PC-9 (cell line): Measurements from ENCODE around the gene CIAPIN1. TPM values are rescaled to one million over a fixed set of nuclear protein-coding genes. Genes with fewer than 3 reads are reported as not detected.

Experiments
- Bru-seq: library from RNA; stranded (reverse); fragments of 400-500 nt; gene quantifications from one replicate; lab custom pipeline; 2021; lab: Mats Ljungman, UMichigan
- BruChase-seq, 2 experiments: library from RNA; stranded (reverse); fragments of 400-500 nt; gene quantifications; one replicate each; lab custom pipeline; 2021; lab: Mats Ljungman, UMichigan
- BruUV-seq: library from RNA; stranded (reverse); fragments of 400-500 nt; replicated peaks from 2 replicates; lab custom pipeline; 2021; lab: Mats Ljungman, UMichigan
- CTCF ChIA-PET: fragments of 300-600 bp; sonication (Branson Sonifier 250); formaldehyde crosslinking; loops from one replicate; lab custom pipeline; 2022; ENCODE audit warnings: antibody characterized with exemption; lab: Charles Lee
- POLR2A ChIA-PET: fragments of 300-600 bp; sonication (Branson Sonifier 250); formaldehyde crosslinking; loops from one replicate; lab custom pipeline; 2022; ENCODE audit warnings: antibody characterized with exemption; ENCODE audit not compliant: unreplicated experiment; lab: Charles Lee
- DNase-seq, 2 experiments: peaks; one replicate each; pipeline versions ENCODE4 v3.0.0 to v3.0.0-alpha.2; 2015 to 2022; ENCODE audit warnings: mixed read lengths in 1 of 2
- H2AFZ ChIP-seq: fragments of 200-600 bp; sonication (generic); 2 replicates; pipeline ENCODE4 v1.8.1; 2017; ENCODE audit warnings: antibody characterized with exemption
- H3F3A ChIP-seq: fragments of 200-600 bp; sonication (generic); 2 replicates; pipeline ENCODE4 v1.8.1; 2017; ENCODE audit warnings: antibody characterized with exemption, mild to moderate bottlenecking, low read depth; ENCODE audit not compliant: insufficient read depth
- H3K27ac ChIP-seq: fragments of 200-600 bp; sonication (generic); 2 replicates; pipeline ENCODE4 v1.6.1; 2016; ENCODE audit warnings: mixed run types
- H3K27me3 ChIP-seq: fragments of 200-600 bp; sonication (generic); 2 replicates; pipeline ENCODE4 v1.6.1; 2016; ENCODE audit warnings: low read depth, mixed run types; ENCODE audit not compliant: insufficient read depth
- H3K36me3 ChIP-seq: fragments of 200-600 bp; sonication (generic); 2 replicates; pipeline ENCODE4 v1.6.1; 2016; ENCODE audit warnings: low read depth, mixed run types
- H3K4me1 ChIP-seq: fragments of 200-600 bp; sonication (generic); replicated peaks from 2 replicates; pipeline ENCODE4 v1.6.1; 2016; ENCODE audit warnings: mixed run types; ENCODE audit not compliant: insufficient read depth
- H3K4me2 ChIP-seq: fragments of 200-600 bp; sonication (generic); 2 replicates; pipeline ENCODE4 v1.6.1; 2017; ENCODE audit warnings: mixed run types
- H3K4me3 ChIP-seq: fragments of 200-600 bp; sonication (generic); 2 replicates; pipeline ENCODE4 v1.6.1; 2016; ENCODE audit warnings: mixed run types
- H3K79me2 ChIP-seq: fragments of 200-600 bp; sonication (generic); 2 replicates; pipeline ENCODE4 v1.6.1; 2017; ENCODE audit warnings: low read depth, mixed run types
- H3K9me2 ChIP-seq: fragments of 200-600 bp; sonication (generic); 2 replicates; pipeline ENCODE4 v1.8.1; 2017; ENCODE audit warnings: mild to moderate bottlenecking; ENCODE audit not compliant: insufficient read depth
- H3K9me3 ChIP-seq: fragments of 200-600 bp; sonication (generic); 2 replicates; pipeline ENCODE4 v1.8.1; 2016; ENCODE audit warnings: low read depth; ENCODE audit not compliant: insufficient read depth
- H4K20me1 ChIP-seq: fragments of 200-600 bp; sonication (generic); 2 replicates; pipeline ENCODE4 v1.8.1; 2017; ENCODE audit not compliant: insufficient read depth
- EZH2 ChIP-seq: fragments of 200-600 bp; sonication (generic); IDR thresholded peaks from 2 replicates; pipeline ENCODE4 v1.8.0; 2017; ENCODE audit warnings: antibody characterized with exemption, low read depth
- intact Hi-C: fragments of 100-400 bp; cut with micrococcal nuclease; formaldehyde crosslinking; loops from one replicate; pipeline ENCODE4 v1.10.0; 2022; ENCODE audit not compliant: unreplicated experiment
- long read RNA-seq: library from polyadenylated mRNA; stranded (forward); transcript quantifications from one replicate; pipeline ENCODE4 v2.0.0, GENCODE V29; 2022
- total RNA-seq: library from RNA; stranded (reverse); gene quantifications from 2 replicates; pipeline ENCODE4 v1.2.3, GENCODE V29; 2021
- TF ChIP-seq, protein P1 (sequence below): fragments of 200-600 bp; sonication (generic); conservative IDR thresholded peaks from 2 replicates; pipeline ENCODE4 v1.6.1; 2017; ENCODE audit warnings: mixed run types, antibody characterized with exemption, mild to moderate bottlenecking, moderate library complexity

Gene CIAPIN1
- total RNA-seq: 51.4 and 56.4 TPM in 2 replicates
- Bru-seq, nascent RNA: percentile 78 among the genes with signal in this experiment
- BruChase-seq, experiment 1, labeled RNA remaining after a 2-hour chase: percentile 77 among the genes with signal in this experiment
- BruChase-seq, experiment 2, labeled RNA remaining after a 6-hour chase: percentile 86 among the genes with signal in this experiment
- long read RNA-seq, transcript CIAPIN1-209 (9 exons, 2,016 nt): minor isoform, 27 of 186 reads
- long read RNA-seq, transcript CIAPIN1-201 (9 exons, 2,182 nt): major isoform, 121 of 186 reads
- long read RNA-seq, partial matches to known transcripts: 20 of 186 reads
- long read RNA-seq, other reads (novel, unspliced or antisense): 14 of 186 reads

DNA sequence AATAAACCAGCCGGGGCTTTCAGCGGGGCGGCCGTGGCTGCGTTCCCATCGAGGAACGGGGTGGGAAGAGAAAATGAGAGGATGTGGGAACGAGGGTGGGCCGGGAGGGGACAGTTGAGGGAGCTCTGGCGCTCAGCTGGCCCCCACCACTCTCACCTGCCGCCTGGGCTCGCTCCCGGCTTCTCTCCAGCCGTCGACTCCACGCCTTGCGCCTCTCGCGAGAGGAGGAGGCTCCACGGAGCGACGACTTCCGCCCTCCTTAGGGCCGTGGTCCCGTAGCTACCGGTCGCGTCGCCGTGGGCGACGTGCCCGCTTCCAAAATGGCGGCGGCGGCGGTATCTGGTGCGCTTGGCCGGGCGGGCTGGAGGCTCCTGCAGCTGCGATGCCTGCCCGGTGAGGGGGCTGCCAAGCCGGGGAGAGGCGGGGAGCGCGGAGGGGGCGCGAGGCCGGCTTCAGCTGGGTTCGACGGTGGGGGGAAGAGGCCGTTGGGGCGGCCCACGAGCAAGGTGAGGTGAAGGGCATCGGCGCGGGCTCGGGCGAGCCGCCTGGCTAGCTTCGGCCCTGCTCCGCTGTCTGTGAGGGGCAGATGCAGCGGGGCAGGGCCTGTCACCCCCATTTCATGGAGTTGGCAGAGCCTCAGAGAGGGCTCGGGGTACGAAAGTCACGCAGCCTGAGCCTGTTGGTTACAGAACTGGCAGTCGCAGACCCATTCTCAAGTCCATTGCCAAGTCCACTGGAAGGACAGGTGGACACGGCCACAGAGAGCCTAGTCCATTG, at the start of gene CIAPIN1, which contains the start of gene COQ9:
Gene CIAPIN1 (minus strand): TSS at position 200 of the 777 bp plus-strand sequence. CDS start 6,457 bp downstream, outside the sequence.
Gene COQ9 (plus strand): TSS at position 294 of the 777 bp plus-strand sequence. CDS start 27 bp downstream, at position 321.
- Histone ChIP-seq H2AFZ (peak within 1 kb of the TSS; percentile 88), H3K9me2 (no peaks in the 10 kb centered on the region), H3K27ac (peak within 1 kb of the TSS; percentile 53), H3K9me3 (no peaks in the 10 kb centered on the region), H3K4me3 (peak within 1 kb of the TSS; percentile 87), H3K4me1 (peaks cover 14% of the 10 kb centered on the region), H3K79me2 (peaks cover 53% of the 10 kb centered on the region), H3F3A (no peaks in the 10 kb centered on the region), H4K20me1 (no peaks in the 10 kb centered on the region), H3K4me2 (peak within 1 kb of the TSS; percentile 88), H3K36me3 (peaks cover 8% of the 10 kb centered on the region; the same call in 1 of the 2 replicates), H3K27me3 (no peaks in the 10 kb centered on the region)
- POLR2A ChIA-PET: interaction anchor here (0.5 to 1.0 kb wide), 5 partner anchors 15 to 1288 kb away, joined by 3 to 6 read pairs (median 5); partner anchors contain the start of gene POLR2C
- CTCF ChIA-PET: interaction anchor here (0.9 kb wide), 1 partner anchor 15 kb away, joined by 4 read pairs; the partner anchor contains the start of gene POLR2C
- intact Hi-C loops: no loop called here
- no TSS peak for BruUV-seq
- no peak for TF ChIP-seq EZH2
- TF ChIP-seq, protein P1, sequence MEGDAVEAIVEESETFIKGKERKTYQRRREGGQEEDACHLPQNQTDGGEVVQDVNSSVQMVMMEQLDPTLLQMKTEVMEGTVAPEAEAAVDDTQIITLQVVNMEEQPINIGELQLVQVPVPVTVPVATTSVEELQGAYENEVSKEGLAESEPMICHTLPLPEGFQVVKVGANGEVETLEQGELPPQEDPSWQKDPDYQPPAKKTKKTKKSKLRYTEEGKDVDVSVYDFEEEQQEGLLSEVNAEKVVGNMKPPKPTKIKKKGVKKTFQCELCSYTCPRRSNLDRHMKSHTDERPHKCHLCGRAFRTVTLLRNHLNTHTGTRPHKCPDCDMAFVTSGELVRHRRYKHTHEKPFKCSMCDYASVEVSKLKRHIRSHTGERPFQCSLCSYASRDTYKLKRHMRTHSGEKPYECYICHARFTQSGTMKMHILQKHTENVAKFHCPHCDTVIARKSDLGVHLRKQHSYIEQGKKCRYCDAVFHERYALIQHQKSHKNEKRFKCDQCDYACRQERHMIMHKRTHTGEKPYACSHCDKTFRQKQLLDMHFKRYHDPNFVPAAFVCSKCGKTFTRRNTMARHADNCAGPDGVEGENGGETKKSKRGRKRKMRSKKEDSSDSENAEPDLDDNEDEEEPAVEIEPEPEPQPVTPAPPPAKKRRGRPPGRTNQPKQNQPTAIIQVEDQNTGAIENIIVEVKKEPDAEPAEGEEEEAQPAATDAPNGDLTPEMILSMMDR: no peak
- DNase-seq: peak; percentile 86 to 88

DNA sequence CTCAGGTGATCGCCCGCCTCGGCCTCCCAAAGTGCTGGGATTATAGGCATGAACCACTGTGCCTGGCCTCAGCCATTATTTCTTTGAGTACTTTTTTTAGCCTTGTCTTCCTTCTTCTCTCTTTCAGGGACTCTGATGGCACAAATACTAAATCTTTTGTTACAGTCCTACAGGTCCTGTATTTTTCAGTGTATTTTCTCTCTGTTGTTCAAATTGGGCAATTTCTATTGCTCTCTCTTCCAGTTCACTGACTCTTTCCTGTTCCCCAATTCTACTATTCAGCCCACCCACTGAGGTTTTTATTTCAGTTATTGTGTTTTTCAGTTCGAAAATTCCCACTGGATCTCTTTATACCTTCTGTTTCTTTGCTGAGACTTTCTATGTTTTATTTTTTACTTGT, 46.6 kb upstream of the CIAPIN1 start:
- H3K4me2 ChIP-seq: no peak overlapping the region
- no peaks in the 10 kb centered on the region for H3K4me1 ChIP-seq
- H4K20me1 ChIP-seq: no peaks in the 10 kb centered on the region
- H3K9me2 ChIP-seq: no peaks in the 10 kb centered on the region
- ChIA-PET CTCF (no interaction called here), POLR2A (no interaction called here)
- TF ChIP-seq, protein P1: no peak
- no peak for TF ChIP-seq EZH2
- no peaks in the 10 kb centered on the region for H3K36me3 ChIP-seq
- intact Hi-C loops: no loop called here
- H3K4me3 ChIP-seq: no peak overlapping the region
- H3K9me3 ChIP-seq: no peaks in the 10 kb centered on the region
- no peaks in the 10 kb centered on the region for H3K27me3 ChIP-seq
- no TSS peak for BruUV-seq
- DNase-seq: no peak
- no peak overlapping the region for H3K27ac ChIP-seq
- no peaks in the 10 kb centered on the region for H3K79me2 ChIP-seq
- H3F3A ChIP-seq: no peaks in the 10 kb centered on the region
- no peak overlapping the region for H2AFZ ChIP-seq

DNA sequence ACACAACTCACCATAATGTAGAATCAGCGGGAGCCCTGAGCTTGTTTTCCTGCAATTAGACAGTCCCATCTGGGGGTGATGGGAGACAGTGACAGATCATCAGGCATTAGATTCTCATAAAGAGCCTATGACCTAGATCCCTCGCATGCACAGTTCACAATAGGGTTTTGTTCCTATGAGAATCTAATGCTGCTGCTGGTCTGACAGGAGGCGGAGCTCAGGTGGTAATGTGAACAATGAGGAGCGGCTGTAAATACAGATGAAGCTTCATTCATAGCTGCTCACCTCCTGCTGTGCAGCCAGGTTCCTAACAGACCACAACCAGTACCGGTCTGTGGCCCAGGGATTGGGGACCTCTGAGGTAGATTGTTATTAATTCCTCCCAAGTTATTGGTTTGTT, 42.0 kb upstream of the CIAPIN1 start:
- ChIA-PET POLR2A (no interaction called here), CTCF (no interaction called here)
- H3K27me3 ChIP-seq: no peaks in the 10 kb centered on the region
- H3K79me2 ChIP-seq: no peaks in the 10 kb centered on the region
- H2AFZ ChIP-seq: no peak overlapping the region
- intact Hi-C loops: no loop called here
- no peaks in the 10 kb centered on the region for H4K20me1 ChIP-seq
- H3K9me2 ChIP-seq: no peaks in the 10 kb centered on the region
- H3F3A ChIP-seq: no peaks in the 10 kb centered on the region
- H3K27ac ChIP-seq: no peak overlapping the region
- no peaks in the 10 kb centered on the region for H3K9me3 ChIP-seq
- no peaks in the 10 kb centered on the region for H3K4me1 ChIP-seq
- DNase-seq: no peak
- no peak overlapping the region for H3K4me2 ChIP-seq
- no peaks in the 10 kb centered on the region for H3K36me3 ChIP-seq
- no peak overlapping the region for H3K4me3 ChIP-seq
- no peak for TF ChIP-seq EZH2
- TF ChIP-seq, protein P1: no peak
- no TSS peak for BruUV-seq
